IPS-18a (cell line): Measurements from ENCODE around the gene MVB12B.

Experiments used
- H3K27ac ChIP-seq: one replicate; pipeline ENCODE4 v1.5.1; 2013; ENCODE audit warnings: low read length
- H3K27me3 ChIP-seq: one replicate; pipeline ENCODE4 v1.6.1; 2013; ENCODE audit warnings: mild to moderate bottlenecking, low read length; ENCODE audit not compliant: control insufficient read depth, insufficient read depth
- H3K36me3 ChIP-seq: one replicate; pipeline ENCODE4 v1.6.1; 2013; ENCODE audit warnings: low read depth, low read length; ENCODE audit not compliant: control insufficient read depth
- H3K4me1 ChIP-seq: one replicate; pipeline ENCODE4 v1.6.1; 2013; ENCODE audit warnings: low read depth, low read length; ENCODE audit not compliant: control insufficient read depth
- H3K4me3 ChIP-seq: one replicate; pipeline ENCODE4 v1.5.1; 2013; ENCODE audit warnings: low read length
- H3K9ac ChIP-seq: one replicate; pipeline ENCODE4 v1.6.1; 2013; ENCODE audit warnings: mild to moderate bottlenecking, low read length, moderate library complexity
- H3K9me3 ChIP-seq: one replicate; pipeline ENCODE4 v1.6.1; 2013; ENCODE audit warnings: low read depth, low read length; ENCODE audit not compliant: control insufficient read depth

The MVB12B gene

GRCh38 chr9:126381195-126381594 lies 54.6 kb downstream of the MVB12B start:
- no peak overlapping the region for H3K27ac ChIP-seq
- peaks cover 17% of the 10 kb centered on the region for H3K4me1 ChIP-seq
- no peaks in the 10 kb centered on the region for H3K27me3 ChIP-seq
- H3K36me3 ChIP-seq: no peaks in the 10 kb centered on the region
- H3K9ac ChIP-seq: no peak overlapping the region
- H3K4me3 ChIP-seq: no peak overlapping the region
- H3K9me3 ChIP-seq: no peaks in the 10 kb centered on the region

- Histone ChIP-seq H3K27ac (no peak overlapping the region), H3K4me3 (no peak overlapping the region), H3K9me3 (no peaks in the 10 kb centered on the region)
Measured at GRCh38 chr9:126383406-126384046, 56.9 kb downstream of the MVB12B start.

DNA sequence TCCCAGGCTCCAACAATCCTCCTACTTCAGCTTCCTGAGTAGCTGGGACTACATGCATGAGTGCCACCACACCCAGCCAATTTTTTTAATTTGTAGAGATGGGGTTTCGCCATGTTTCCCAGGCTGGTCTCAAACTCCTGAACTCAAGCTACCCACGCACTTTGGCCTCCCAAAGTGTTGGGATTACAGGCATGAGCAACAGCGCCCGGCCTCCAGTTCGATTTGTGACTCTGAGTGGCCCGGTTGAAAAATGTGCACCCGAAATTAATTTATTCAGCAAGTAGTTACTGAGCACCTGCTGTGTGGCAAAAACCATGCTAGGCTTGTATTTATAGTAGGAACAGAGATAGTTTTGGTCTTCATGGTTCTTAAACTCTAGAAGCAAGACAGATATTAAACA lies 58.3 kb downstream of the MVB12B start:
- H3K27ac ChIP-seq: no peak overlapping the region
- no peak overlapping the region for H3K4me3 ChIP-seq
- peaks cover 4% of the 10 kb centered on the region for H3K4me1 ChIP-seq
- no peak overlapping the region for H3K9ac ChIP-seq
- H3K9me3 ChIP-seq: no peaks in the 10 kb centered on the region
- no peaks in the 10 kb centered on the region for H3K36me3 ChIP-seq
- H3K27me3 ChIP-seq: no peaks in the 10 kb centered on the region

More at GRCh38 chr9:126383406-126384046, 56.9 kb downstream of the MVB12B start:
- Histone ChIP-seq H3K4me1 (peaks cover 6% of the 10 kb centered on the region), H3K36me3 (no peaks in the 10 kb centered on the region), H3K27me3 (no peaks in the 10 kb centered on the region), H3K9ac (no peak overlapping the region)

DNA sequence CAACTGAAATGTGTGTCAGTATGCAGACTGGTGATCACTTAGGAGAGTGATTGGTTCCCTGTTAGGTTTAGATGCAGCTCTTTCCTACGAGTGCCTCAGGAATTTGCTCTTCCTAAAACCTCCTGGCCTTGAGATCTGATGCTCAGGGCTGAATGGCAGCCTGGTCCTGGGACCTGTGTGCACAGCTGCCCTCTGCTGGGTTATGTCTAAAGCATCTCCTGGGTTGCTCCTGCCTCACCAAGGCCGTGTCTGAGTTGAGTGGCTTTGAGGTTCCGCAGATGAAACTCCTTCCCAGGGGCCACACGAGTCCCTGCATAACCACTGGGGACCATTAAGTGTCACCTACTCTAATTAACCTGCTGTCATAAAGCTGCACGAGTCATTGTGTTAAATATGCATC lies 59.5 kb downstream of the MVB12B start:
- H3K4me1 ChIP-seq: no peaks in the 10 kb centered on the region
- no peaks in the 10 kb centered on the region for H3K27me3 ChIP-seq
- no peak overlapping the region for H3K9ac ChIP-seq
- no peaks in the 10 kb centered on the region for H3K9me3 ChIP-seq
- H3K36me3 ChIP-seq: no peaks in the 10 kb centered on the region
- H3K4me3 ChIP-seq: no peak overlapping the region
- no peak overlapping the region for H3K27ac ChIP-seq

- Histone ChIP-seq H3K36me3 (no peaks in the 10 kb centered on the region), H3K4me3 (no peak overlapping the region), H3K9me3 (no peaks in the 10 kb centered on the region), H3K27ac (no peak overlapping the region), H3K27me3 (no peaks in the 10 kb centered on the region), H3K4me1 (no peaks in the 10 kb centered on the region), H3K9ac (no peak overlapping the region)
Measured at GRCh38 chr9:126386776-126387175, 60.1 kb downstream of the MVB12B start.

- H3K4me3 ChIP-seq: no peak overlapping the region
- H3K9me3 ChIP-seq: no peaks in the 10 kb centered on the region
- H3K27ac ChIP-seq: no peak overlapping the region
- no peaks in the 10 kb centered on the region for H3K27me3 ChIP-seq
- no peak overlapping the region for H3K9ac ChIP-seq
- H3K36me3 ChIP-seq: no peaks in the 10 kb centered on the region
- no peaks in the 10 kb centered on the region for H3K4me1 ChIP-seq
Measured at GRCh38 chr9:126388964-126389708, 62.5 kb downstream of the MVB12B start.

GRCh38 chr9:126389992-126390391 lies 63.4 kb downstream of the MVB12B start:
- Histone ChIP-seq H3K9me3 (no peaks in the 10 kb centered on the region), H3K27ac (no peak overlapping the region), H3K9ac (no peak overlapping the region), H3K4me3 (no peak overlapping the region), H3K36me3 (no peaks in the 10 kb centered on the region), H3K4me1 (no peaks in the 10 kb centered on the region), H3K27me3 (no peaks in the 10 kb centered on the region)

DNA sequence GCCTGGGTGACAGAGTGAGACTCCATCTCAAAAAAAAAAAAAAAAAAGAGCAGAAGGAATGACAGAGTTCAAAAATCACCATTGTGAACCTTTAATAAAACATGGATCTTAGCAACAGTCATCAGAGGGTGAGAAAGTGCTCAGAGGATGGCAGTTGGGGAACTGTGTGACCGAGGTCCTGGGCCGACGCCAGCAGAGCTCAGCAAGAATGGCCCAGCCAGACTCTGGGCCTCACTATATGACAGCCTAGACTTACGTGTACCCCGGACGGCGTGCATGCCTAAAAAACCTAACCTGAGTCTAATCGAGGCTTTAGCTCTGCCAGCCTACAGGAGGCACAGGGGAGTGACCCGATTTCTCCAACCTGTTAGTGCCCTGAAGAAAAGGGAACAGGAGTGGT lies 64.3 kb downstream of the MVB12B start:
- Histone ChIP-seq H3K4me3 (no peak overlapping the region), H3K9me3 (no peaks in the 10 kb centered on the region), H3K27ac (no peak overlapping the region), H3K27me3 (no peaks in the 10 kb centered on the region), H3K9ac (no peak overlapping the region), H3K4me1 (no peaks in the 10 kb centered on the region), H3K36me3 (no peaks in the 10 kb centered on the region)

GRCh38 chr9:126391713-126392661 lies 65.4 kb downstream of the MVB12B start:
- Histone ChIP-seq H3K4me3 (no peak overlapping the region), H3K4me1 (no peaks in the 10 kb centered on the region), H3K36me3 (no peaks in the 10 kb centered on the region), H3K9ac (no peak overlapping the region), H3K27me3 (no peaks in the 10 kb centered on the region), H3K9me3 (no peaks in the 10 kb centered on the region), H3K27ac (no peak overlapping the region)

DNA sequence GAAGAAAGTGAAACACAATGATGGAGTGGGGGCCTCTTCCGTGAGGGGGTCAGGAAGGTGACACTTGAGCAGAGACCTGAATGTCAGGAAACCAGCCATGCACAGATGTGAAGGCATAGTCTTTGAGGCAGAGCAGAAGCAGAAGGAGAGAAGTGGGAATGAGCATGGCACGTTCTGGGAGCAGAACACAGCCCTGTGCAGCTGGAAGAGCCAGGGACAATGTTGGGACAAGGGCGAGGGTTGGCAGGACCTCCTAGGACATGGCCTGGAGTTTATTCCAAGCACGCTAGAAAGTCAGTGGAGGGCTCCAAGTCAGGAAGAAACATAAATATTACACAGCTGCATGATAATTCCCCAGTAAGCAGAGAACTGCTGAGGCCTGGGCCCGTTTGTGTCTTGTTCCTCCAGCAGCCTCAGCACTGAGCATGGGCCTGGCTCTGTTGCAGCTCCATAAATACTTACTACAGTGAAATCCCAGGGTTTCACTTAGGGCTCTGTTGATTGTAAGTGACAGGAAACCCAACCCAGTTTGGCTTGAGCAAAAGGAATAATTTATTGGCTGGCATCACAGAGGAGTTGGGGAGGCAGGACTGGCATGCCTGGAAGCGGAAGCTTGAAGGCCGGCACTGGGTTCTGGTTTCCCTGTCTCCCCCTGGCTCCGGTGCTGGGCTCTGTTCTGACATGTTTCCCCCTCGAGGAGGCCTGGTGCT lies 66.2 kb downstream of the MVB12B start:
- H3K9ac ChIP-seq: no peak overlapping the region

DNA sequence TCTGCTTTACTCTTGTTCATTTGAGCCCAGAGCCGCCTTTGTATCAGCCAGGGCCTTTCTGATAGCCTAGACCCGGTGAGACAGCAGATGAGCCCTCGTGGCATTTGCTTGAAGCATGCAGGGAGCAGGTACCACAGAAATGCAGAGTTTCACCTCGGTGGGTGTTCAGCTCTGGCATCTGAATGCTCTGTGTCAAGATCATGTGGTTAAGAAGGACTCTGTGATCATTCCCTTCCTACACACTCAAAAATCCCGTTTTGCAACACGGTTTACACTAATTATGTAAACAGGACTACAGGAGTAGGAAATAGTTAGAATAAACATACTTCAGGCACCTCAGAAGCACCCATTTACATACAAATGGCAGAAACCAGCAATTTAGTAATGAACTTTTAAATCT lies 67.2 kb downstream of the MVB12B start:
- no peak overlapping the region for H3K27ac ChIP-seq
- H3K9me3 ChIP-seq: no peaks in the 10 kb centered on the region
- H3K27me3 ChIP-seq: no peaks in the 10 kb centered on the region
- no peak overlapping the region for H3K9ac ChIP-seq
- no peaks in the 10 kb centered on the region for H3K4me1 ChIP-seq
- H3K36me3 ChIP-seq: no peaks in the 10 kb centered on the region
- no peak overlapping the region for H3K4me3 ChIP-seq

More for the DNA sequence above, 66.2 kb downstream of the MVB12B start:
- Histone ChIP-seq H3K36me3 (no peaks in the 10 kb centered on the region), H3K27ac (no peak overlapping the region), H3K9me3 (no peaks in the 10 kb centered on the region), H3K4me1 (no peaks in the 10 kb centered on the region), H3K27me3 (no peaks in the 10 kb centered on the region), H3K4me3 (no peak overlapping the region)
